Lower leg skin (tissue), 3 donors: ENCODE measurements around the gene ZNF205.

Experiments
- POLR2A ChIP-seq, 2 donors: fragments of 450-650 bp; IDR thresholded peaks; one replicate each; pipeline ENCODE4 v1.6.1; 2016 to 2017; ENCODE audit warnings: antibody characterized with exemption in 2 of 2, mild to moderate bottlenecking in 1 of 2, moderate library complexity in 1 of 2
- TF ChIP-seq, protein P1 (sequence below), 3 donors: fragments of 450-650 bp; IDR thresholded peaks; one replicate each; pipeline ENCODE4 v1.5.1; 2016; ENCODE audit warnings: antibody characterized with exemption in 3 of 3, mild to moderate bottlenecking in 3 of 3, moderate library complexity in 2 of 3

DNA sequence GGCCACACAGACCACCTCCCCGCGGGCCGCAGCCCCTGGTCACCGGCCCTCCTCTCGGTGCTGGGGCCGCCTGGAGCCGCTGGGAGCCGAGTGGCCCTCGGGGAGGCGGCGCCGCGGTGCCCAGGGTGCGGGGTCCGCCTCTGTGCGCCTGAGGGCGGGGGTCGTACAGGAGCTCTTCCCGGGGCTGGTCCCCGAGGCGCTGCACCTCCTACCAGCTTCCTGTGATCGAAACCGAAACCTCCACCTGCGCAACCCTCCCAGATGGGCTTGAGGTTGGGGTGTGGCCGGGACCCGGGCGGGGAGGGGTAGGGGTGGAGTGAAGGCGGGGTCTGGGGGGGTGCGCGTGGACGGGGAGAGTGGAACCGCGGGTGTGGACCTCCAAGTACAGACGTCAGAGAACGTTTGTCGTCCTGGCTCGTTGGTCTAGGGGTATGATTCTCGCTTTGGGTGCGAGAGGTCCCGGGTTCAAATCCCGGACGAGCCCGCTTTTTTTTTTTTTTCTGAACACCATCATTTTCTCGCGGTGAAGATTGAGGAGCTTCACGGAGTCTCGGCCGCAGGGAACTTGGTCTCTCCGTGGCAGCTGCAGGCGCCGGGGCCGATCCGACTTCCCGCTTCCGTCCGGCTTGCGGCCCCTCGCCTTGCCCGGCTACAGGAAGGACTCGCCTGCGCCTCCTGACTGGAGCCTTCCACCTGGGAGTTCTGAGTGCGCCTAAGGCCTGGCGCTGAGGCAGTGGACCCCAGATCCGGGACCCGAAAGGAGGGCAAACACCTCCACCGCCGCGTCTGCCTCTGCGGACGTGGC lies 46.3 kb downstream of the ZNF205 start:
- TF ChIP-seq, protein P1, sequence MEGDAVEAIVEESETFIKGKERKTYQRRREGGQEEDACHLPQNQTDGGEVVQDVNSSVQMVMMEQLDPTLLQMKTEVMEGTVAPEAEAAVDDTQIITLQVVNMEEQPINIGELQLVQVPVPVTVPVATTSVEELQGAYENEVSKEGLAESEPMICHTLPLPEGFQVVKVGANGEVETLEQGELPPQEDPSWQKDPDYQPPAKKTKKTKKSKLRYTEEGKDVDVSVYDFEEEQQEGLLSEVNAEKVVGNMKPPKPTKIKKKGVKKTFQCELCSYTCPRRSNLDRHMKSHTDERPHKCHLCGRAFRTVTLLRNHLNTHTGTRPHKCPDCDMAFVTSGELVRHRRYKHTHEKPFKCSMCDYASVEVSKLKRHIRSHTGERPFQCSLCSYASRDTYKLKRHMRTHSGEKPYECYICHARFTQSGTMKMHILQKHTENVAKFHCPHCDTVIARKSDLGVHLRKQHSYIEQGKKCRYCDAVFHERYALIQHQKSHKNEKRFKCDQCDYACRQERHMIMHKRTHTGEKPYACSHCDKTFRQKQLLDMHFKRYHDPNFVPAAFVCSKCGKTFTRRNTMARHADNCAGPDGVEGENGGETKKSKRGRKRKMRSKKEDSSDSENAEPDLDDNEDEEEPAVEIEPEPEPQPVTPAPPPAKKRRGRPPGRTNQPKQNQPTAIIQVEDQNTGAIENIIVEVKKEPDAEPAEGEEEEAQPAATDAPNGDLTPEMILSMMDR (IDR thresholded peaks at IDR 0.05): no peak
- no peak for TF ChIP-seq POLR2A (IDR thresholded peaks at IDR 0.05)
